ENCODE results near the gene FASN. TPM values are rescaled to one million over a fixed set of nuclear protein-coding genes. Genes with fewer than 3 reads are reported as not detected.

FASN gene
- total and polyA plus RNA-seq, 2 of the 13 experiments (the other 11 are each of a cell fraction or from before 2014, with no cell fraction given): 51.7 to 101 TPM

DNA sequence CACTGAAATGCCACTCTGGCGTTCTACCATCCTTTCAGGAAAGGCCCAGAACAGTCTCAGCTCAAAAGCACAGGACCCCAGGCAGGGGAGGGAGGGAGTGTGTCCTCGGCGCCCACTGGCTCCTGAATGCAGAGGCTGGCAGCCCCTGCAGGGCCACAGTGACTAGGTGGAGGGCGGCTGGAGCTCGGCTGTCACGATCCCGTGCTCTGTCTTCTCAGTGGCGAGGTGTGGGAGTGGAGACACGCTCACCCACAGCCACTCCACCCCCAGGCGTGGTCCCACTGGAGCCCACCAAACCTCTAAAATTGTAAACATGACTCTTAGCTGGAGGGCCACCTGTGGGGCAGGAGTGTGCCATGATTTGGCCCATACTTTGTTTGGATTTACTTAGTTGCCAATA lies 16.4 kb upstream of the FASN start:
- Histone ChIP-seq H3K27me3 (ENCODE audit: control insufficient read depth in 1 of 2, insufficient read depth in 2 of 2, low read length in 2 of 2) (no peaks in the 10 kb centered on the region), H3K4me1 (ENCODE audit: insufficient read depth, low read length) (peaks cover 87% of the 10 kb centered on the region), H3K9ac (ENCODE audit: insufficient read depth, low read depth, low read length) (no peak overlapping the region), H3K79me2 (ENCODE audit: insufficient read depth, low read length) (no peaks in the 10 kb centered on the region), H3K27ac (ENCODE audit: extremely low read length, insufficient read depth, low read length) (no peak overlapping the region), H2AFZ (ENCODE audit: low read length) (no peak overlapping the region), H3K4me3 (replicated peaks in 1 of 3; ENCODE audit: insufficient read depth in 1 of 3, low read depth in 2 of 3, low read length in 3 of 3) (no peak overlapping the region), H3K4me2 (ENCODE audit: low read depth, low read length) (no peak overlapping the region), H3K9me3 (ENCODE audit: low read length) (no peaks in the 10 kb centered on the region), H4K20me1 (ENCODE audit: insufficient read depth, low read length) (no peaks in the 10 kb centered on the region), H3K36me3 (replicated peaks in 1 of 2; ENCODE audit: control insufficient read depth in 1 of 2, insufficient read depth in 2 of 2, low read length in 2 of 2) (peaks cover 0 to 3% of the 10 kb centered on the region in 2 experiments; a peak in 2 of 5 replicates)
- intact Hi-C loops (cut with micrococcal nuclease; ENCODE audit: unreplicated experiment): no loop called here
- no peak for DNase-seq (ENCODE audit: low spot score)
- no peak for TF ChIP-seq ZNF879 (CRISPR knock-in tag; IDR thresholded peaks at IDR 0.05)
- TF ChIP-seq DNMT3B (CRISPR knock-in tag; conservative IDR thresholded peaks at IDR 0.05): no peak
- TF ChIP-seq NFIB (CRISPR knock-in tag; IDR thresholded peaks at IDR 0.05; ENCODE audit: borderline replicate concordance): no peak
- TF ChIP-seq IRF1 (CRISPR knock-in tag; IDR thresholded peaks at IDR 0.05; ENCODE audit: low read depth): no peak
- no peak for TF ChIP-seq NR1H2 (CRISPR knock-in tag; IDR thresholded peaks at IDR 0.05; ENCODE audit: borderline replicate concordance, low read depth)
- TF ChIP-seq, protein P1, sequence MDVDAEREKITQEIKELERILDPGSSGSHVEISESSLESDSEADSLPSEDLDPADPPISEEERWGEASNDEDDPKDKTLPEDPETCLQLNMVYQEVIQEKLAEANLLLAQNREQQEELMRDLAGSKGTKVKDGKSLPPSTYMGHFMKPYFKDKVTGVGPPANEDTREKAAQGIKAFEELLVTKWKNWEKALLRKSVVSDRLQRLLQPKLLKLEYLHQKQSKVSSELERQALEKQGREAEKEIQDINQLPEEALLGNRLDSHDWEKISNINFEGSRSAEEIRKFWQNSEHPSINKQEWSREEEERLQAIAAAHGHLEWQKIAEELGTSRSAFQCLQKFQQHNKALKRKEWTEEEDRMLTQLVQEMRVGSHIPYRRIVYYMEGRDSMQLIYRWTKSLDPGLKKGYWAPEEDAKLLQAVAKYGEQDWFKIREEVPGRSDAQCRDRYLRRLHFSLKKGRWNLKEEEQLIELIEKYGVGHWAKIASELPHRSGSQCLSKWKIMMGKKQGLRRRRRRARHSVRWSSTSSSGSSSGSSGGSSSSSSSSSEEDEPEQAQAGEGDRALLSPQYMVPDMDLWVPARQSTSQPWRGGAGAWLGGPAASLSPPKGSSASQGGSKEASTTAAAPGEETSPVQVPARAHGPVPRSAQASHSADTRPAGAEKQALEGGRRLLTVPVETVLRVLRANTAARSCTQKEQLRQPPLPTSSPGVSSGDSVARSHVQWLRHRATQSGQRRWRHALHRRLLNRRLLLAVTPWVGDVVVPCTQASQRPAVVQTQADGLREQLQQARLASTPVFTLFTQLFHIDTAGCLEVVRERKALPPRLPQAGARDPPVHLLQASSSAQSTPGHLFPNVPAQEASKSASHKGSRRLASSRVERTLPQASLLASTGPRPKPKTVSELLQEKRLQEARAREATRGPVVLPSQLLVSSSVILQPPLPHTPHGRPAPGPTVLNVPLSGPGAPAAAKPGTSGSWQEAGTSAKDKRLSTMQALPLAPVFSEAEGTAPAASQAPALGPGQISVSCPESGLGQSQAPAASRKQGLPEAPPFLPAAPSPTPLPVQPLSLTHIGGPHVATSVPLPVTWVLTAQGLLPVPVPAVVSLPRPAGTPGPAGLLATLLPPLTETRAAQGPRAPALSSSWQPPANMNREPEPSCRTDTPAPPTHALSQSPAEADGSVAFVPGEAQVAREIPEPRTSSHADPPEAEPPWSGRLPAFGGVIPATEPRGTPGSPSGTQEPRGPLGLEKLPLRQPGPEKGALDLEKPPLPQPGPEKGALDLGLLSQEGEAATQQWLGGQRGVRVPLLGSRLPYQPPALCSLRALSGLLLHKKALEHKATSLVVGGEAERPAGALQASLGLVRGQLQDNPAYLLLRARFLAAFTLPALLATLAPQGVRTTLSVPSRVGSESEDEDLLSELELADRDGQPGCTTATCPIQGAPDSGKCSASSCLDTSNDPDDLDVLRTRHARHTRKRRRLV (CRISPR knock-in tag; IDR thresholded peaks at IDR 0.05): no peak
- TF ChIP-seq, protein P2, sequence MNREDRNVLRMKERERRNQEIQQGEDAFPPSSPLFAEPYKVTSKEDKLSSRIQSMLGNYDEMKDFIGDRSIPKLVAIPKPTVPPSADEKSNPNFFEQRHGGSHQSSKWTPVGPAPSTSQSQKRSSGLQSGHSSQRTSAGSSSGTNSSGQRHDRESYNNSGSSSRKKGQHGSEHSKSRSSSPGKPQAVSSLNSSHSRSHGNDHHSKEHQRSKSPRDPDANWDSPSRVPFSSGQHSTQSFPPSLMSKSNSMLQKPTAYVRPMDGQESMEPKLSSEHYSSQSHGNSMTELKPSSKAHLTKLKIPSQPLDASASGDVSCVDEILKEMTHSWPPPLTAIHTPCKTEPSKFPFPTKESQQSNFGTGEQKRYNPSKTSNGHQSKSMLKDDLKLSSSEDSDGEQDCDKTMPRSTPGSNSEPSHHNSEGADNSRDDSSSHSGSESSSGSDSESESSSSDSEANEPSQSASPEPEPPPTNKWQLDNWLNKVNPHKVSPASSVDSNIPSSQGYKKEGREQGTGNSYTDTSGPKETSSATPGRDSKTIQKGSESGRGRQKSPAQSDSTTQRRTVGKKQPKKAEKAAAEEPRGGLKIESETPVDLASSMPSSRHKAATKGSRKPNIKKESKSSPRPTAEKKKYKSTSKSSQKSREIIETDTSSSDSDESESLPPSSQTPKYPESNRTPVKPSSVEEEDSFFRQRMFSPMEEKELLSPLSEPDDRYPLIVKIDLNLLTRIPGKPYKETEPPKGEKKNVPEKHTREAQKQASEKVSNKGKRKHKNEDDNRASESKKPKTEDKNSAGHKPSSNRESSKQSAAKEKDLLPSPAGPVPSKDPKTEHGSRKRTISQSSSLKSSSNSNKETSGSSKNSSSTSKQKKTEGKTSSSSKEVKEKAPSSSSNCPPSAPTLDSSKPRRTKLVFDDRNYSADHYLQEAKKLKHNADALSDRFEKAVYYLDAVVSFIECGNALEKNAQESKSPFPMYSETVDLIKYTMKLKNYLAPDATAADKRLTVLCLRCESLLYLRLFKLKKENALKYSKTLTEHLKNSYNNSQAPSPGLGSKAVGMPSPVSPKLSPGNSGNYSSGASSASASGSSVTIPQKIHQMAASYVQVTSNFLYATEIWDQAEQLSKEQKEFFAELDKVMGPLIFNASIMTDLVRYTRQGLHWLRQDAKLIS (CRISPR knock-in tag; IDR thresholded peaks at IDR 0.05): no peak
- TF ChIP-seq, protein P3, sequence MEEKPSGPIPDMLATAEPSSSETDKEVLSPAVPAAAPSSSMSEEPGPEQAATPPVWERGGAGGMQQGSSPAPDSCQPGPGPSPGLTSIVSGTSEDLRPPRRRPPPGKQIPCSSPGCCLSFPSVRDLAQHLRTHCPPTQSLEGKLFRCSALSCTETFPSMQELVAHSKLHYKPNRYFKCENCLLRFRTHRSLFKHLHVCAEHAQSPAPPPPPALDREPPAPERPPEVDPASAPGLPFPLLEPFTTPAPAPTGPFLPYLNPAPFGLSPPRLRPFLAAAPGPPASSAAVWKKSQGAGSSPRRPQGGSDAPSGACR (CRISPR knock-in tag; IDR thresholded peaks at IDR 0.05): no peak
- TF ChIP-seq ZNF468 (CRISPR knock-in tag; IDR thresholded peaks at IDR 0.05): no peak
- no peak for TF ChIP-seq ZNF224 (CRISPR knock-in tag; IDR thresholded peaks at IDR 0.05)
- CTCF ChIA-PET (ENCODE audit: low intra/inter-chr PET ratio, low total read pairs): no interaction called here
- 96% methylated on average over 8 of the region's 10 CpGs for WGBS (ENCODE audit: low lambda C conversion rate)
- in situ Hi-C loops (cut with HindIII; ENCODE audit: extremely low pct_ligation_motif_present, low pct_unique_long_range_greater_than_20kb): no loop called here
- no peak for ATAC-seq
- no peak for FAIRE-seq
- no TSS peak for BruUV-seq (replicated peaks)
- POLR2A ChIA-PET: no interaction called here

Measured in HepG2 (cell line).